ENCODE data around the gene RAC3. TPM values are rescaled to one million over a fixed set of nuclear protein-coding genes. Genes with fewer than 3 reads are reported as not detected.

RAC3 gene
- total RNA-seq, 6 experiments from 2014 or later, result 4.3 to 8.5 (median 5.6) TPM

- H3K36me3 Mint-ChIP-seq (ENCODE audit: low read depth), result no peaks in the 10 kb centered on the region
- no peaks in the 10 kb centered on the region for H3K9me3 Mint-ChIP-seq
- H3K27ac Mint-ChIP-seq, result peak overlapping the region; percentile 72; the same call in 1 of the 2 replicates
- TF ChIP-seq CTCF (IDR thresholded peaks at IDR 0.05), result no peak
- H3K4me3 Mint-ChIP-seq, result no peak overlapping the region; the same call in 1 of the 2 replicates
- peaks cover 6% of the 10 kb centered on the region; the same call in 1 of the 2 replicates for H3K4me1 Mint-ChIP-seq (ENCODE audit: low read depth)
- no peaks in the 10 kb centered on the region; the same call in 1 of the 2 replicates for H3K27me3 Mint-ChIP-seq (ENCODE audit: insufficient read depth)
- peak; percentile 30 for DNase-seq
Observed at GRCh38 chr17:82012640-82013295, 18.7 kb upstream of the RAC3 start.

GRCh38 chr17:82013341-82013740 is 18.1 kb upstream of the RAC3 start:
- peaks cover 6% of the 10 kb centered on the region; the same call in 1 of the 2 replicates for H3K4me1 Mint-ChIP-seq (ENCODE audit: low read depth)
- no peaks in the 10 kb centered on the region; the same call in 1 of the 2 replicates for H3K27me3 Mint-ChIP-seq (ENCODE audit: insufficient read depth)
- peak overlapping the region; percentile 72; the same call in 1 of the 2 replicates for H3K27ac Mint-ChIP-seq
- no peaks in the 10 kb centered on the region for H3K36me3 Mint-ChIP-seq (ENCODE audit: low read depth)
- no peak for TF ChIP-seq CTCF (IDR thresholded peaks at IDR 0.05)
- no peak overlapping the region for H3K4me3 Mint-ChIP-seq
- no peaks in the 10 kb centered on the region for H3K9me3 Mint-ChIP-seq
- DNase-seq, result peak; percentile 65

- TF ChIP-seq CTCF (IDR thresholded peaks at IDR 0.05), result no peak
- Mint-ChIP-seq H3K27ac (no peak overlapping the region), H3K27me3 (ENCODE audit: insufficient read depth) (no peaks in the 10 kb centered on the region; the same call in 1 of the 2 replicates), H3K9me3 (no peaks in the 10 kb centered on the region), H3K36me3 (ENCODE audit: low read depth) (no peaks in the 10 kb centered on the region), H3K4me1 (ENCODE audit: low read depth) (peaks cover 6% of the 10 kb centered on the region; the same call in 1 of the 2 replicates), H3K4me3 (no peak overlapping the region)
- no peak for DNase-seq
Observed at GRCh38 chr17:82013772-82014321, 17.6 kb upstream of the RAC3 start.

GRCh38 chr17:82014432-82014831 is 17.0 kb upstream of the RAC3 start:
- no peaks in the 10 kb centered on the region for H3K27me3 Mint-ChIP-seq (ENCODE audit: insufficient read depth)
- no peak for TF ChIP-seq CTCF (IDR thresholded peaks at IDR 0.05)
- H3K27ac Mint-ChIP-seq, result no peak overlapping the region
- H3K36me3 Mint-ChIP-seq (ENCODE audit: low read depth), result no peaks in the 10 kb centered on the region
- H3K4me1 Mint-ChIP-seq (ENCODE audit: low read depth), result peaks cover 6% of the 10 kb centered on the region; the same call in 1 of the 2 replicates
- DNase-seq, result no peak
- H3K4me3 Mint-ChIP-seq, result no peak overlapping the region
- no peaks in the 10 kb centered on the region for H3K9me3 Mint-ChIP-seq

- peaks cover 6% of the 10 kb centered on the region; the same call in 1 of the 2 replicates for H3K4me1 Mint-ChIP-seq (ENCODE audit: low read depth)
- TF ChIP-seq CTCF (IDR thresholded peaks at IDR 0.05), result no peak
- no peaks in the 10 kb centered on the region for H3K9me3 Mint-ChIP-seq
- H3K36me3 Mint-ChIP-seq (ENCODE audit: low read depth), result no peaks in the 10 kb centered on the region
- DNase-seq, result no peak
- no peak overlapping the region for H3K27ac Mint-ChIP-seq
- H3K27me3 Mint-ChIP-seq (ENCODE audit: insufficient read depth), result no peaks in the 10 kb centered on the region
- no peak overlapping the region for H3K4me3 Mint-ChIP-seq
Observed at GRCh38 chr17:82014971-82015310, 16.5 kb upstream of the RAC3 start.
